ENCODE measurements around the gene TULP4.
"Not testable (repeated sequence)": the region's sequence is repeated elsewhere in the genome, so short reads cannot be mapped to it uniquely, and the experiment has no call there.

Gene TULP4

DNA sequence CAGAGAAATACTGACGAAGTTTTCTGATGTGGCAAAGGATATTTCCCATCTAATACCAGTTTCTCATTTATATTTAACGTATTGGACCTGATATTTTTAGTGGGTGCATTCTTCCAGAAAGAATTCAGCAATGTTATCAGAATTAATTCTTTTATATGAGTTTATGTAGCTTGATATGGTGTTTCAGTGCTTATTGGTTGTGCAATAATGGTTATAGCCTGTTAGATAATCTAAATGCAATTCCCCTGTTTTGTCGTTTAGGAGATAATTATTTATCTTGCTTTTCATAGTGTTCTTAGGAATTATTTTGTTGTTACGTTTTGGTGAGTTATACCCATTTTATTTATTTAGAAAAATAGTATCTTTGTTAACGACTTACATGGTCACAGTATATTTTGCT, 196.2 kb downstream of the TULP4 start:
- no peak for FAIRE-seq

DNA sequence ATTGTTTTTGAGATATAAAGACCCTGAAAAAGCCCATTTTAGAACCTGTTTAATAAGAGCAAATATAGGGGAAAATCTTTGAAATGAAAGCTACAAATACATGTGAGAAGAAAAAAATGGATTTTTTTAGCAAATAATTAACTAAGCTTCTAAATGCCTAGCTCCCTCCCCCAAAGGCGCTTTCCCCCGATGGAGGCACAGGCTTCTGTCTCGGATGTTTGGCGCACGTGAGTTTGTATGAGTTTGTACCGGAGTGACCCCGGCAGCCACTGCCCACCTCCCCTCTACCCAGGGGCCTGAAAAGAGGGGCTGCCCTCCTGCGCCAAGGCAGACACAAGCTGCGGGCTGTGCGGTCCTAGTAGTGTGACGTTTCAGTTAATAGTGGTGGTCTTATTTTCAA, 197.2 kb downstream of the TULP4 start:
- no peak for FAIRE-seq

DNA sequence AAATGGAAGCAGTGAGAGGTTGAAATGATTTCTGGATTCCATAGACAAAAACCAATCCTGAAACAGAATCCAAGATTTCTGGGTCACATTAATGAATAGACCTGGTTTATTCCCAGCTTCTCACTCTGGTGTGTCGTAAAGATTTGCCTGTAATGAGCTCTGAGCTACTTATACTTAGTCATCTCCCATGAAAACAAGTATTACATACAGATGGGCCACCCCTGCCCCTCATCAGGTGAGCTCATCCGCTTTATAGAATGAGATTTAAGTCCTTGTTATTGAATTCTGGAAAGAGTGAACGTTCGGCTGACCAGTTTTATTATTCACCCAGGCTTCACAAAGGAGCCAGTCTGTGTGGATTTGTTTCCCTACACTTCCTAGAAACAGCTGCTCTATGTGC, 200.5 kb downstream of the TULP4 start:
- no peak for FAIRE-seq

DNA sequence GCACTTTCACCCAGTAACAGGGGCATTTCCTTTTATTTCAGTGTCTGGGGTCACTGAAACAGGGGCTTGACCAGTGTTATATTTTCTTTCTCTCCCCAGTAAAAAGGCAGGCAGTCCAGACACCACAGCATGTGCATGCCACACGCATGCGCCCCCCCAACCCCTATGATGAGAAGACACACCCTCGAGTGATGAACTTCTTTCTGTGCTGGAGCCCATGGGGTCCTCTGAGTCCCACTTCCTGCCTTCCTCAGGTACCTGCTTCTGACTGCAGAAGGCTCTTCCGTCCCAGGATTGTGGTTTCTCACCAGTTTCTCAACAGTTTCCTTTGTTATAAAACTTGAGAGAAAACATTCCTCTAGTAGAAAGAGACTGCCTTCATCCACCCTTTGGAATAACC, 201.9 kb downstream of the TULP4 start:
- FAIRE-seq = no peak

DNA sequence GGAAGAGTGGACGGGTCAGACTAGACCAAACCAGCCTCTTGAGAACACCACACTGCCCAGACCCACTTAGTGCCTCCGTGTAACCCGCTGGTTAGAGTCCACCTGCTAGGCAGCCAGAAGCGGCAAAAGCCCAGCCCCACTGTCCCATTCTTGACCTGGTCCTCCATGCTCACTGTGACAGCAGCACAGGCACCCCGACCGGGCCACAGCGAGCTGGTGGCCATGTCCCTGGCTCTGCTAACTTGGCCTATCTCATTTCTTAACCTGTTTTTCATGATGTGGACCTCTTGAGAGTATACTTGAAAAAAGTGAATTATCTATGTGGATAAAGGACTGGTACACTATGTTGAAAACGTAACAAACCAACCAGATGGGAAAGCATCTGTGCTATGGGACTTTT, 202.7 kb downstream of the TULP4 start:
- no peak for FAIRE-seq

DNA sequence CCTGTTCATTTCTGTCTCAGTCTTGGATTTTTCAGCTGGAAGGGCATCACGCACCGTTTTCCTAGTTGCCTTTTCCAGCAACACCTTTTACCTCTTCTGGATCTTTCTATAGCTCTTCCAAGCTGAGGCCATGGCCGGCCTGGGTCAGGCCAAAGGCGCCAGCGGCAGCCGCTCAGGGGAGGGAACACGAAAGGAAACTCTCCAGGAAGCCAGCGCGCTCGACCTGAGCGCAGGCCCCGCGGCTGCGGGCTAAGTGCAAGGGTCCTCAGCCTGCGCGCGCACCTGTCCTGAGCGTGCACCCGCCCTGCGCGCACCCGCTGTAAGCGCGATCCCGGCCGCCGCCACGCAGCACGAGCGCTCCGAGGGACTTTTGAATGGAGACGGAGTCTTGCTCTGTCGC, 203.8 kb downstream of the TULP4 start:
- FAIRE-seq = no peak

DNA sequence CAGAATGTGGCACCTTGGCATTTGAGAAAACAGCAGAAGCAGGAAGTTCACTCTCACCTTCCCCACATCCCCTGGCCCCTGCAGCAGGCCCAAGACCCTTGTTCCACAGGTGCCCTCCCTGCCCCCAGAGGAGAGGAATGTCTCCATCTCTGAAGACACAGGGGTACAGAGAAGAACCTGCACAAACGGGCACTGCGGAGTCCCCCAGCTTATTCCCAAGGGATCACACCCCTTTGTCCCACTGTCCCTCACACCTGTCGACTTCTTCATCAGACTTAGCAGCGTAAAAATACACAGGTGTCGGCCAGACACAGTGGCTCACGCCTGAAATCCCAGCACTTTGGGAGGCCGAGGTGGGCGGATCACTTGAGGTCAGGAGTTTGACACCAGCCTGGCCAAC, 204.8 kb downstream of the TULP4 start:
- FAIRE-seq = no peak

DNA sequence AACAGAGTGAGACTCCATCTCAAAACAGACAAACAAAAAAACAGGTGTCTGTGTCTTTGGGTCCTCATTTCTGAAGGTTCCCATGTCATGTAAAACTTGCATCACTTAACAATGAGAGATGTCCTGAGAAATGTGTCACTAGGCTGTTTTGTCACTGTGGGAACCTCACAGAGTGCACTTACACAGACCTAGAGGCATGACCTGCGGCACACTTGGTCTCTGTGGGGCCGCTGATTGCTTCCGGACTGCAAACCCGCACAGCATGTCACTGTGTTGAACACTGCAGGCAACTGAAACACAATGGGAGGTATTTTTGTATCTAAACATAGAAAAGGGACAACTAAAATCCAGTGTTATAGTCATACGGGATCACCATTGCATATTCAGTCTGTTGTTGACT, 205.3 kb downstream of the TULP4 start:
- no peak for FAIRE-seq

DNA sequence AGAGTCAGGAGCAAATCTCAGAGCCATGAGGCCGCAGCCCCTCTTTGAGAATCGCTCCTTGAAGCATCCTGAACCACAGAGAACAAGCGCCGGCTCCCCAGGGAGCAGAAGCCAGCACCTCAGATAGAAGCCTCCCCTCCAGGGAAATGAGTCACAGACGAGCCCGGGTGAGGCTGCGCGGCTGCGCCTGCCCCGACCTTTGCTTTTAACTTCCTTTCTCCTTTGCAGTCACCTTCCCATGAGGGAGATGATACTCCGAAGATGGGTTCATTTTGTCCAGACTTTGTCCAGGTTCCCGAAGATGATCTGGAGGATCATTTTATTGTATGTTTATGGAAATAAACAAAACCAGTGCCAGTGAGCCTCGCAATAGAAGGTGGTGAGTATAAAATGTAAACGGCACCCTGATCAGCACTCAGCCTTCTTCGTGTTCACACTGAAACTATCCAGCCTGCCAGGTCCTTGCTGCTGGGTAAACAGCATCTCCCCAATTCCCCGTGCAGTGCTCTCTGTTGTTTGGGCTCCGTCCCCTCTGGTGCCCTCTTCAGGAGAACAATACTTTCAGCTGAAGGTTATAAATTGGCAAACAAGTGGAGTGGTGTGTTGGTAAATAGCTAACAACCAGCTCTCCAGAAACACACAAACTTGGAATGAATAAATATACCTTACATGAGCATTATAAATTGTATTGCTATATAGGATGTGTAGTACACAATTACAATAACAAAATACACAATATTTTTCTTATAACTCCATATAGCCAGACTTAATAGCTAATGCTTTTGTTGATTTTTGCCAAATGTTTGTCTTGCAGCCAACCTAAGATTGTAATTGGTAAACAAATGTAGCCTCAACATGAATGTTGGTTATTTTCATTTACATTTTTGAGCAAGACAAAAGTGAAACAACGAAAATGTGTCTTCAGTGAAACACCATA, 206.2 kb downstream of the TULP4 start:
- FAIRE-seq = peak; percentile 64

DNA sequence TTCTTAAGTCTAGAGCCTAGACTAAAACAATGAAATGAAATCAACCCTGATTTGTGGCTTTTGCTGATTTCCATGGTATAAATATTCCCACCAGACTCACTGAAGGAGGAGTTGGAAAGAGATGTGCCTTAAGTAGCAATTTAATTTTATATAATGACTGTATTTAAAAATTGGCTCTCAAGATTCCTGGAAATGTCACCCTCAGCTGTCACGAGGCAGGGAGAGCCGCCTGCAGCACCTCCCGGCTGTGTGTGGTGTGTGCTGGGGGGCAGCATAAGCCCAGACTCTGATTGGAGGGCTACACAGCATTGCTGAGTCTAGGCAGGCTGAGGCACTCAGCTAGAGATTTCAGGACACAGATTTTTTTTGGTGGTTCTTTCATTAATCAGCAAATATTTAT, 207.0 kb downstream of the TULP4 start:
- no peak for FAIRE-seq

DNA sequence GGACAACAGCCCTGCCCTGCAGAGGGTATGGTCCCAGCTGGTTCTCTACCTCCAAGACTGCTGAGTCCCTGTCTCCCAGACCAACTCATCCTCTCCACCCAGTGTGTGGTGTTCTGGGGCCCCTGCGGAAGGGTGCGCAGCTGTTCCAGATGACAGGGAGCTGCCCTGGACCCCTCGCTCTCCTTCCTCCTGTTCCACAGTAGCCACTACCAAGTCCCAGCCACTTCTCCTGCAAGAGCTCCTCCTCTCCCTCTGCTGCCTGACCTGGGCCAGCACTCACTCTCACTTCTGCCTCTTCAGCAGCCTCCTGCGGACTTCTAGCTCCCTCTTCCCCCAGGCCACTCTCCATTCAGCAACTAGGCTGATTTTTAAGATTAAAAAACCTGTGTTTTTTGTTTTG, 207.5 kb downstream of the TULP4 start:
- no peak for FAIRE-seq

DNA sequence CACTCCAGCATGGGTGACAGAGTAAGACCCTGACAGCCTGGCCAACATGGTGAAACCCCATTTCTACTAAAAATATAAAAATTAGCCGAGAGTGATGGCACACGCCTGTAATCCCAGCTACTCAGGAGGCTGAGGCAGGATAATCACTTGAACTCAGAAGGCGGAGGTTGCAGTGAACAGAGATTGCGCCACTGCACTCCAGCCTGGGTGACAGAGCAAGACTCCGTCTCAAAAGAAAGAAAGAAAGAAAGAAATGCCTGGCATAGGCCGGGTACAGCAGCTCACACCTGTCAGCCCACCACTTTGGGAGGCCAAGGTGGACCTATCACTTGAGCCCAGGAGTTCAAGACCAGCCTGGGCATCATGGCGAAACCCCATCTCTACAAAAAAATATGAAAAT, 208.7 kb downstream of the TULP4 start:
- not testable (repeated sequence) for FAIRE-seq

DNA sequence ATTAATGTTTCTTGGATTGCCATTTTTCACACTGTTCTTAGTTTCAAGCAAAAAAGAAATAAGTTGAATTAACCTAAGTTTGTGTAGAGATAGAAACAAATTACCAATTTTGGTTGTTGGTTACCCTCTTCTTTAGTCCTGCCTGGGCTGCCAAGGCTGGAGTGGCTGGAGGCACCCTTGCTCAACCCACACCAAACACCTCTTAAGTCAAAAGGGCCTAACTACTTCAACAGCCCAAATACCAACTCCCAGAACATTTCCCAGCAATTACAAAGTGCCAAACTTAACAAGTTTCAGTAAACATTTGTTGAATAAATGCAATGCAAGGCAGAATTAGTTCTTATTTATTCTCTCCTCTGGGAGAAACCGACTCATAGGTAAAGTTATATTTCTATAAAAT, 209.5 kb downstream of the TULP4 start:
- FAIRE-seq = no peak

DNA sequence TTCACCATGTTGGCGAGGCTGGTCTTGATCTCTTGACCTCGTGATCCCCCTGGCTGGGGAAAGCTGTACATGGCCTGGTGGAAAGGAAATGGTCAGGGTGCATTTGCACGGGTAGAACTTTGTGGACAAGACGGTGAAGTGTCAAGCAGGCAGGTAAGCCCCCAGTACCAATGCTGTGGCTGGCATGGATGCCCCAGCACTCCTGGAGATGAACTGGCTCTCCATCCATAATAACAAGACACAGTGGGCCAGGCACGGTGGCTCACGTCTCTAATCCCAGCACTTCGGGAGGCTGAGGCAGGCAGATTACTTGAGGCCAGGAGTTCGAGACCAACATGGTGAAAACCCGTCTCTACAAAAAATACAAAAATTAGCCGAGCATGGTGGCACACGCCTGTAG, 210.4 kb downstream of the TULP4 start:
- no peak for FAIRE-seq

DNA sequence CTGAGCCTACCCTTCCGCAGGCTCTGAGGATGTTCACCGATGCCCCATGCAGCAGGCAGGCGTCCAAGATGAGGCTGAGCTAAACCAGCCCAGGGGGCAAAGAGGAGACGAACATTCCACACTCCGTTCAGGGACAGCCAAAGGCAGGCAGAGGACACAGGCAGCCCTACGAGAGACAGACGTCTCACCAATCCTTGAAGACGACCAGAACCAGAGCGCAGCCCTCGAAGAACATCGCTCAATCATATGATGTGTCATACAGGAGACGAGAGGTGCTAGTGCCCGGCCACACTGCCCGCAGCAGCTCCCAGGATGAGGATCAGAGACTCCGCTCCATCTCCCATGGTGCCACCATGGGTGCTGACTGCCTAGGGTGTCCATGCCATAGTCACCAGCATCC, 212.0 kb downstream of the TULP4 start:
- FAIRE-seq = no peak

DNA sequence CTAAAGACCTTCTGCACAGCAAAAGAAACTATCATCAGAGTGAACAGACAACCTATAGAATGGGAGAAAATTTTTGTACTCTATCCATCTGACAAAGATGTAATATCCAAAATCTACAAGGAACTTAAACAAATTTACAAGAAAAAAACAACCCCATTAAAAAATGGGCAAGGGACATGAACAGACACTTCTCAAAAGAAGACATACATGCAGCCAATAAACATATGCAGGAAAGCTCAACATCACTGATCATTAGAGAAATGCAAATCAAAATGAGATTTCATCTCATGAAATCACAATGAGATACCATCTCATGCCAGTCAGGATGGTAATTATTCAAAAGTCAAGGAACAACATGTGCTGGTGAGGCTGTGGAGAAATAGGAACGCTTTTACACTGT, 215.6 kb downstream of the TULP4 start:
- not testable (repeated sequence) for FAIRE-seq

DNA sequence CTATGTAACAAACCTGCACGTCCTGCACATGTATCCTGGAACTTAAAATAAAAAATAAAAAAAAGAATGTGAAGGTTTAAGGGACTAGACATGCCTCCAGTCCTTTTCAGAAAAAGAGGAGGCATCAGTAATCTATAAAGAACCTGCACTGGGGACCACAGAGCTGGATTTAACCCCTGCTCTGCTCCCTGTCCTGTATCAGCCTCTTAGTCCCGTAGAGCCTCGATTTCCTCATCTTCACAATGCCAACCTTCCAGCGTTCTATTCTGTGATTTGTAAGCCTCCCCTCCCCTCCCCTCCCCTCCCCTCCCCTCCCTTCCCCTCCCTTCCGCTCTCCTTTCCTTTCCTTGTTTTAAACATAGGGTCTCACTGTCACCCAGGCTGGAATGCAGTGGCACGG, 216.6 kb downstream of the TULP4 start:
- no peak for FAIRE-seq

DNA sequence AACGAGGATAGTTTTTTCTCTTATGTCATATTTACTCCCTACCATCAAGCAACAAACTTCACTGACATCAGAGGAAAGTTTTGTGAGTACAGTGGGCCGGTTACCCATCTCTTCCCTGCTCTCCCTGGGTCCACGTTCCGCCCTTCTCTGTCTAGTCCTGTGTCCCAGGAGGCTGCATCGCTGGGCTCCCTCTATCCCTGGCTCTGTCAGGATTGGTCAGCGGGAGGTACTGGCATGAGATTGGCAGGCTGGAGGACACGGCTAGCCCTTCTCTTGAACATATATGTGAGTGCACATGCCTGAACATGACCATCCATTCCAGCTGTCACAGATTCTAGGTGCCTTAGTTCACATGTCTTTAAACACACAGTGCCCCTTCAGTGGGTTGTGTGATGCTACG, 217.4 kb downstream of the TULP4 start:
- FAIRE-seq = no peak

DNA sequence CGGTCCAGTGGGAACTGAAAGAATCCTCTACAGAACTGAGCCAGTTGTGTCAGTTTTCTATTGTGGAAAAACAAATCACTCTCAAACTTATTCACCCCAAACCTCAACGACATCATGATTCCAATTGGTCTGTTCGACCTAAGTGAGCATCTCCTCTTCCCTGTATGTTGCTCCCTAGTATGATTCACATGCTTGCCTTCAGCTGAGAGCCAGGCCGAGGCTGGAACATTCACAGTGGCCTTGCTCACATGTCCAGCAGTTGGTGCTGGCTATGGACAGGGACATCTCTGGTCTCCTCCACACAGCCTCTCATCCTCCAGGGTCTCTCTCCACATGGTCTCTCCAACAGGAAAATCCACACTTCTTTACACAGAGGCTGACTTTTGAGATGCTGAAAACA, 219.3 kb downstream of the TULP4 start:
- FAIRE-seq = no peak

DNA sequence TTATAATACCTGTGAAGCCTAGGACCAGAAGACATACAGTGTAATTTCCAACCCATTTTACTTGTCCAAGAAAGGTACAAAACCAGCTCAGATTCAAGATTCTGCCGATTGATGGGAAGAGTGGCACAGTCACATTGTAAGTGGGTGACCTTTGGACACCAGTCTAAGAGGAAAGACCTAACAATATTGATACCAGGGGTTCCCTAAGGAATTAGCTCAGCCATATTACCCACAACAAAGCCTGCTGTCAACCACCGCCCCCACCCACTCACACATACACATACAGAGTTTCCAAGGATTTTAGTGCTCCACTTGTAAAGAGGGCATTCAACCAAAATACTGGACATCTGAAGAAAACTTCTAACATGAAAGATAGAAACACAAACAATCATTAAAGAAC, 219.7 kb downstream of the TULP4 start:
- FAIRE-seq = no peak

DNA sequence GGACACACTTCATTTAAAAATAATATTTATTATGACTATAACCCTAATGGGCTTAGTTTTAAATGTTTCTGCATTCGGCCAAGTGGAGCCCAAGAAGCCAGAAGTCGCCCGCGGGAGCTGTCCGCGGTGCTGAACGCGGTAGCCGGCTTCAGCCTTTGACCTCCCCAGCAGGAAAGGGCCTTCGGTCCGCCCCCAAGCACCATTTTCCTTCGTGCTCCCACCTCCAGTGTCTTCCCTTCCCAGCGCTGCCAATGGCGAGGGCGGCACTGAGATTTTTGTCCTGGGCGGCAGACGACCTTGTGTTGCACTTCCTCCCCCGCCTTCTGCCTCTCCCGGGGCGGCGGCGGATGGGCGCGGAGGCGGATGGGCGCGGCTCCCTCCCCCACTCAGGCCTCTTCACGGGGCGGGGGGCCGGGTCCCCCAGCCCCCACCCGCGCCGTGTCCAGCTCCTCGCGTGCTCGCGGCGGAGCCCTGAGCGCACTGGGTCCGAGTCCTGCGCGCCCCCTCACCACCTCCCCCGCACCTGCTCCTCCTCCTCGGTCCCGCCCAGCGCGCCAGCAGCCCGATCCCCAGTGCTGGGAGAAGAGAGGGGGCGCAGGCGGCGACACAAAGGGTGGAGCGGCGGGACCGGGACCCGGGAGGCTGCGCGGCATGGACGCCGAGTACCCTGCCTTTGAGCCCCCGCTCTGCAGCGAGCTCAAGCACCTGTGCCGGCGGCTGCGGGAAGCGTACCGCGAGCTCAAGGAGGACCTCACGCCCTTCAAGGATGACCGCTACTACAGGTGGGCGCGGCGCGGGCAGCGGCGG, 224.0 kb downstream of the TULP4 start:
- FAIRE-seq = peak; percentile 63

DNA sequence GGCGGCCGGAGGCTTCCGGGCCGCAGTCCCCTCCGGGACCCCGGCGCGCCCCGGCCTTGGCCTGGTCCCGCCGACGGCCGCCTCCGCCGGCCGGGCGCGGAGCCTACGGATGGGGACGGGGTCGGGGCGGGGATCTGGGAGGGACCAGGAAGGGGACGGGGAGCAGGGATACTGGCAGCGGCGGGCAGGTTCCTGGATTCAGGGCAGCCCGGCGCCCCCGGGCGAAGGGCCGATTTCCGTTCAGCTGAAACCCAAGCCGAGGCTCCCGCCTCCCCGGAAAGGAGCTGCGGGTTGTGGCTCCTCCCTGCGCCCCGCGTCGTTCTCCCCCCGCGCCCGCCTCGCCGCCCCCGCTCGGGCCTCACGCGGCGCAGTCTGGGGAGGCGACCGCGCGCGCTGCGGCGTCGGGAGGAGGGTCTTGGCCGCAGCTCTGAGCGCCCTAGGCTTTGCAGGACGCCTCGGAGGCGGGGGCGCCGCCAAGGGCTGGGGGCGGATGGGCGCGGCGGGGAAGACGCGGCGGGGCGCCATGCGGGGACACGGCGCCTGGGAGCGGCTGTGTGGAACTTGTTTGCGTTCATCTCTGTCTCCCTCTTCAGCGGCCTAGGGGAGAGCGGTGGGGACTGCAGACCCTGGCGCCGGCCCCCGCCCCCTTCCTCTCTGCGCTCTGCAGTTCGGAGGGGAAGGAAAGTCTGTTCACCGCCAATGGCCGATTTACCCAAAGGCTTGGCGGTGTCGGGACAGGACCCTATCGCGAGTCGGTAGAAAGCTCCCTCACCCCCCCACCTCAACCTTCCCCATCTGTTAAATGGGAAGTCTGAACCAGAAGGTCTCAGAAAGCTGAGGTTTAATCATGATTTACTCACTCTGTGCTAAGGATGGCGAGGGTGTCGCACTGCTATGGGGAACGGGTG, 224.9 kb downstream of the TULP4 start:
- FAIRE-seq = no peak

DNA sequence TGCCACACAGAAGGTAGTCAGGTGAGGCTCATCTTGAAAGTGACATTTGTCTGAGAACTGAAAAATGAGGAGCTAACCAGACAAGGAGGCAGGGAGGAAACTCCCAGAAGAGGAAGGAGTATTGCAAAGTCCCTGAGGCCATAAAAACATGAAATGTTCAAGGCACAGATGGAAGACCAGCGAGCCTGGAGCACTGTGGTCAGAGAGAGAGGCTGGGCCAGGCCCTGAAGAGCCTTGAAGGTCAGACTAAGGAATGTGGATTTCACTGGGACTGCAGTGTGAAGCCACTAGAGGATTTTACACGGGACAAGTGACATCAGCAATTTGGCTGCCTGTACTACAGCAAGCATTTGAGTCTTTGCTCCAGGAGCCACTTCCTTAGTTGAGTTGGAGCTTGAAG, 226.5 kb downstream of the TULP4 start:
- FAIRE-seq = no peak
